ENCODE data around the gene FGF3.

FGF3 gene

GRCh38 chr11:69778373-69778772 is 40.8 kb downstream of the FGF3 start:
- Histone ChIP-seq H3K4me3 (ENCODE audit: low read depth in 1 of 2, low read length in 2 of 2) (no peak overlapping the region), H3K36me3 (ENCODE audit: insufficient read depth, low read length) (no peaks in the 10 kb centered on the region), H3K27ac (ENCODE audit: low read length) (no peak overlapping the region), H3K4me1 (ENCODE audit: insufficient read depth, low read length) (no peaks in the 10 kb centered on the region), H2AFZ (ENCODE audit: low read depth, low read length) (no peak overlapping the region), H3K9ac (ENCODE audit: low read depth, low read length) (no peak overlapping the region), H3K4me2 (ENCODE audit: insufficient read depth, low read length) (no peak overlapping the region), H4K20me1 (ENCODE audit: insufficient read depth, low read length) (no peaks in the 10 kb centered on the region), H3K27me3 (ENCODE audit: insufficient read depth, low read length, poor library complexity) (no peaks in the 10 kb centered on the region), H3K79me2 (ENCODE audit: insufficient read depth, low read length) (no peaks in the 10 kb centered on the region), H3K9me3 (ENCODE audit: insufficient read depth, low read length, severe bottlenecking) (no peaks in the 10 kb centered on the region)
- TF ChIP-seq, protein P1, sequence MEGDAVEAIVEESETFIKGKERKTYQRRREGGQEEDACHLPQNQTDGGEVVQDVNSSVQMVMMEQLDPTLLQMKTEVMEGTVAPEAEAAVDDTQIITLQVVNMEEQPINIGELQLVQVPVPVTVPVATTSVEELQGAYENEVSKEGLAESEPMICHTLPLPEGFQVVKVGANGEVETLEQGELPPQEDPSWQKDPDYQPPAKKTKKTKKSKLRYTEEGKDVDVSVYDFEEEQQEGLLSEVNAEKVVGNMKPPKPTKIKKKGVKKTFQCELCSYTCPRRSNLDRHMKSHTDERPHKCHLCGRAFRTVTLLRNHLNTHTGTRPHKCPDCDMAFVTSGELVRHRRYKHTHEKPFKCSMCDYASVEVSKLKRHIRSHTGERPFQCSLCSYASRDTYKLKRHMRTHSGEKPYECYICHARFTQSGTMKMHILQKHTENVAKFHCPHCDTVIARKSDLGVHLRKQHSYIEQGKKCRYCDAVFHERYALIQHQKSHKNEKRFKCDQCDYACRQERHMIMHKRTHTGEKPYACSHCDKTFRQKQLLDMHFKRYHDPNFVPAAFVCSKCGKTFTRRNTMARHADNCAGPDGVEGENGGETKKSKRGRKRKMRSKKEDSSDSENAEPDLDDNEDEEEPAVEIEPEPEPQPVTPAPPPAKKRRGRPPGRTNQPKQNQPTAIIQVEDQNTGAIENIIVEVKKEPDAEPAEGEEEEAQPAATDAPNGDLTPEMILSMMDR (IDR thresholded peaks at IDR 0.05; ENCODE audit: borderline replicate concordance, extremely low read depth, low read length, poor library complexity, severe bottlenecking), result no peak
- TF ChIP-seq EZH2 (IDR thresholded peaks at IDR 0.05; ENCODE audit: borderline replicate concordance, low read depth, low read length, severe bottlenecking), result no peak
- DNase-seq (no peak), ATAC-seq (ENCODE audit: insufficient read depth, low read depth) (no peak)

DNA sequence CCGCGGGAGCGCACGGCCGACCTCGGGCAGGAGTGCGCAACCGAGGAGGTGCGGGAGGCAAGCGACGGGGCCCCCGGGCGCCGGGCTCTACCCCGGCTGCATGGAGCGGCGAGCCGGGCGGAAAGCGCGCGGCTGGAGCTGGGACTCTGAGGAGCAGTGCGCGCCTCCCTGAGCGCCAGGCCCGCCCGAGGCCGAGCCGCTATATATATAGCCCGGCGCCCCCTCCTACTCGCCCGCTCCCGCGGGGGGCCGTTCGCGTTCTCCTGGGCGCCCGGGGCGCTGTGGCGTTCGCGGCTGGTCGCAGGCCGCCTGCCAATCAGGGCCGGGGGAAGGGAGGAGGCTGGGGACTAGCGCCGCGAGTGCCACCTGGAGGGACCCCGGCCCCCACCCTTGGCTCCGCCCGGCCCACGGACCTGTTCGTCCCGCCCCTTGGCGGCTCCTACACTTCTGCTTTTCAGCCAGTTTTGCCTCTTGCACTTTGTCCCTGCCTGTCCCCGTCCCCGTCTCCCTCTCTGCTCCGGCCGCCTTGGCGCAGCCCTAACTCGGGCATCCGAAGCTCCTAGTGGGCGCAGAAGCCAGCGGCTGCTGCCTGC is 44.0 kb downstream of the FGF3 start, which contains the start of gene FGF4:
Gene FGF4 (minus strand): TSS at position 179 of the 593 bp plus-strand sequence. CDS start 257 bp downstream, outside the sequence.
- Histone ChIP-seq H3K79me2 (ENCODE audit: insufficient read depth, low read length) (no peaks in the 10 kb centered on the region), H3K4me2 (ENCODE audit: insufficient read depth, low read length) (no peak within 1 kb of the TSS), H3K4me1 (ENCODE audit: insufficient read depth, low read length) (no peaks in the 10 kb centered on the region), H3K9ac (ENCODE audit: low read depth, low read length) (no peak within 1 kb of the TSS), H3K9me3 (ENCODE audit: insufficient read depth, low read length, severe bottlenecking) (no peaks in the 10 kb centered on the region), H2AFZ (ENCODE audit: low read depth, low read length) (no peak within 1 kb of the TSS), H3K27me3 (ENCODE audit: insufficient read depth, low read length, poor library complexity) (no peaks in the 10 kb centered on the region), H3K27ac (ENCODE audit: low read length) (no peak within 1 kb of the TSS), H4K20me1 (ENCODE audit: insufficient read depth, low read length) (no peaks in the 10 kb centered on the region), H3K4me3 (ENCODE audit: low read depth in 1 of 2, low read length in 2 of 2) (no peak within 1 kb of the TSS), H3K36me3 (ENCODE audit: insufficient read depth, low read length) (no peaks in the 10 kb centered on the region)
- ATAC-seq (ENCODE audit: insufficient read depth, low read depth) (no peak), DNase-seq (no peak)
- TF ChIP-seq, protein P1 (IDR thresholded peaks at IDR 0.05; ENCODE audit: borderline replicate concordance, extremely low read depth, low read length, poor library complexity, severe bottlenecking), result no peak
- TF ChIP-seq EZH2 (IDR thresholded peaks at IDR 0.05; ENCODE audit: borderline replicate concordance, low read depth, low read length, severe bottlenecking), result no peak

DNA sequence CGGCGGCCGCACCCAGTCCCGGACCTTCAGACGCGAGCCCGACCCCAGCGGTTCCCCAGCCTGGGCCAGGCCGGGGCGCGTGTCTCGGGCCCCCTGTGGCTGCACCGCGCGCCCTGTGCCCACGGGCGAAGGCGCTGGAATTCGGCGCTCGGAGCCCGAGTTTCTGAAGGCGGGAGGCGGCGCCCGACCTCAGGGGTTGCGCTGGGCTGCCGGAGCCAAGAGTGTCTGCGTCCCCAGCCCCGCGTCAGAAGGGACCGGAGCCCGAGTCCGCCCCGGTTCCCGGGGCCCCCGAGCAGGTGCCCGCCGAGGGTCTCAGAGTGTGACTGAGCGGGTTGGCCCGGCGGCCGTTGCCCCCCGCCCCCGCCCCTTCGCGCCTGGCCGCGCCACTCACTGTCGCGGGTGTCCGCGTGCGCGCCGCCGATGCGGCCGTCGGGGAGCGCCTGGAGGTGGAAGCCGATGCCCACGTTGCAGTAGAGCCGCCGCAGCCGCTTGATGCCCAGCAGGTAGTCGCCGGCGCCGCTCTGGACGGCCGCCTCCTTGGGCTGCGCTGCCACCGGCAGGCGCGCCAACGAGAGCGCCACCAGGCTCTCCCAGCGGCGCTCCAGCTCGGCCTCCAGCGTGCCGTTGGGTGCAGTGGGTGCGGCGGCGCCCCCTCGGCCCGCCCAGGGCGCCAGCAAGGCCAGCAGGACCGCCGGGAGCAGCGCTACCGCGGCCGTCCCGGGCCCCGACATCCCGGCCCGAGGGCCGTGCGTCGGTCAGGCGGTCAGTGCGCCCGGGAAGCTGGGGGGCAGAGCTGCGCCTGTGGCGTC is 44.7 kb downstream of the FGF3 start:
- ATAC-seq (ENCODE audit: insufficient read depth, low read depth) (no peak), DNase-seq (no peak)
- no peak overlapping the region for H3K4me3 ChIP-seq (ENCODE audit: low read depth in 1 of 2, low read length in 2 of 2)
- H3K79me2 ChIP-seq (ENCODE audit: insufficient read depth, low read length), result no peaks in the 10 kb centered on the region
- no peaks in the 10 kb centered on the region for H4K20me1 ChIP-seq (ENCODE audit: insufficient read depth, low read length)
- no peak overlapping the region for H3K27ac ChIP-seq (ENCODE audit: low read length)
- H3K9me3 ChIP-seq (ENCODE audit: insufficient read depth, low read length, severe bottlenecking), result no peaks in the 10 kb centered on the region
- no peaks in the 10 kb centered on the region for H3K4me1 ChIP-seq (ENCODE audit: insufficient read depth, low read length)
- H3K4me2 ChIP-seq (ENCODE audit: insufficient read depth, low read length), result no peak overlapping the region
- no peaks in the 10 kb centered on the region for H3K27me3 ChIP-seq (ENCODE audit: insufficient read depth, low read length, poor library complexity)
- H2AFZ ChIP-seq (ENCODE audit: low read depth, low read length), result no peak overlapping the region
- TF ChIP-seq, protein P1 (IDR thresholded peaks at IDR 0.05; ENCODE audit: borderline replicate concordance, extremely low read depth, low read length, poor library complexity, severe bottlenecking), result no peak
- no peak for TF ChIP-seq EZH2 (IDR thresholded peaks at IDR 0.05; ENCODE audit: borderline replicate concordance, low read depth, low read length, severe bottlenecking)
- H3K9ac ChIP-seq (ENCODE audit: low read depth, low read length), result no peak overlapping the region
- H3K36me3 ChIP-seq (ENCODE audit: insufficient read depth, low read length), result no peaks in the 10 kb centered on the region
